ENCODE measurements around the gene MRPS6. TPM values are rescaled to one million over a fixed set of nuclear protein-coding genes. Genes with fewer than 3 reads are reported as not detected.
A peak's percentile ranks its signal among the peaks of the same experiment; 100 is the strongest.

The MRPS6 gene
- total RNA-seq, 2 experiments from 2014 or later: 102 to 117 TPM

- intact Hi-C loops (cut with DNase I, micrococcal nuclease): no loop called here
- ATAC-seq (no peak), DNase-seq (no peak)
- no peaks in the 10 kb centered on the region for H3K9me3 Mint-ChIP-seq (ENCODE audit: low read depth)
- no peak overlapping the region for H3K4me3 Mint-ChIP-seq
- H3K27ac Mint-ChIP-seq: no peak overlapping the region
- ChIA-PET CTCF (interaction anchor here (1.1 to 1.6 kb wide), 2 partner anchors 13 kb away, joined by 3 to 5 read pairs; no protein-coding TSS in a partner anchor), POLR2A (no interaction called here)
- peaks cover 49% of the 10 kb centered on the region for H3K4me1 Mint-ChIP-seq
- peaks cover 52% of the 10 kb centered on the region for H3K36me3 Mint-ChIP-seq (ENCODE audit: low read depth)
- no peaks in the 10 kb centered on the region for H3K27me3 Mint-ChIP-seq
Observed at GRCh38 chr21:34122047-34122446, 48.7 kb downstream of the MRPS6 start.

GRCh38 chr21:34123609-34124008, 50.2 kb downstream of the MRPS6 start:
- peaks cover 53% of the 10 kb centered on the region for H3K36me3 Mint-ChIP-seq (ENCODE audit: low read depth)
- CTCF ChIA-PET: interaction anchor here (1.2 to 2.2 kb wide), 4 partner anchors 9 to 199 kb away, joined by 4 to 7 read pairs (median 6); no protein-coding TSS in a partner anchor
- ATAC-seq: no peak
- H3K9me3 Mint-ChIP-seq (ENCODE audit: low read depth): no peaks in the 10 kb centered on the region
- no peaks in the 10 kb centered on the region for H3K27me3 Mint-ChIP-seq
- H3K27ac Mint-ChIP-seq: peak overlapping the region; percentile 17
- POLR2A ChIA-PET: no interaction called here
- intact Hi-C loops (cut with DNase I, micrococcal nuclease): no loop called here
- no peak for DNase-seq
- H3K4me1 Mint-ChIP-seq: peaks cover 63% of the 10 kb centered on the region
- H3K4me3 Mint-ChIP-seq: no peak overlapping the region

GRCh38 chr21:34126269-34126668, 52.9 kb downstream of the MRPS6 start:
- DNase-seq: peak; percentile 55
- peaks cover 54% of the 10 kb centered on the region for H3K36me3 Mint-ChIP-seq (ENCODE audit: low read depth)
- H3K9me3 Mint-ChIP-seq (ENCODE audit: low read depth): no peaks in the 10 kb centered on the region
- peak overlapping the region; percentile 59 for H3K27ac Mint-ChIP-seq
- H3K27me3 Mint-ChIP-seq: no peaks in the 10 kb centered on the region
- peaks cover 78% of the 10 kb centered on the region for H3K4me1 Mint-ChIP-seq
- CTCF ChIA-PET: interaction anchor here (1.0 kb wide), 2 partner anchors 15 to 101 kb away, joined by 3 to 4 read pairs; no protein-coding TSS in a partner anchor
- no peak overlapping the region for H3K4me3 Mint-ChIP-seq
- ATAC-seq: no peak
- POLR2A ChIA-PET: no interaction called here
- intact Hi-C loops (cut with DNase I, micrococcal nuclease): loop anchor here (5.0 kb wide), 2 partner anchors 179 to 204 kb away; no protein-coding TSS in a partner anchor

GRCh38 chr21:34126691-34127090, 53.3 kb downstream of the MRPS6 start:
- peaks cover 78% of the 10 kb centered on the region for H3K4me1 Mint-ChIP-seq
- ATAC-seq: no peak
- H3K9me3 Mint-ChIP-seq (ENCODE audit: low read depth): no peaks in the 10 kb centered on the region
- no peak overlapping the region for H3K4me3 Mint-ChIP-seq
- H3K27ac Mint-ChIP-seq: no peak overlapping the region
- H3K27me3 Mint-ChIP-seq: no peaks in the 10 kb centered on the region
- intact Hi-C loops (cut with DNase I, micrococcal nuclease): loop anchor here (5.0 kb wide), 2 partner anchors 179 to 204 kb away; no protein-coding TSS in a partner anchor
- ChIA-PET POLR2A (no interaction called here), CTCF (interaction anchor here (1.0 kb wide), 1 partner anchor 14 kb away, joined by 3 read pairs; no protein-coding TSS in a partner anchor)
- H3K36me3 Mint-ChIP-seq (ENCODE audit: low read depth): peaks cover 59% of the 10 kb centered on the region
- DNase-seq: no peak

- H3K4me1 Mint-ChIP-seq: peaks cover 89% of the 10 kb centered on the region
- peaks cover 67% of the 10 kb centered on the region for H3K36me3 Mint-ChIP-seq (ENCODE audit: low read depth)
- H3K4me3 Mint-ChIP-seq: no peak overlapping the region
- intact Hi-C loops (cut with DNase I, micrococcal nuclease): loop anchor here (2.0 to 5.0 kb wide), 6 partner anchors 53 to 221 kb away; no protein-coding TSS in a partner anchor
- POLR2A ChIA-PET: interaction anchor here (1.0 kb wide), 1 partner anchor 127 kb away, joined by 3 read pairs; no protein-coding TSS in a partner anchor
- no peak for ATAC-seq
- H3K27ac Mint-ChIP-seq: peak overlapping the region; percentile 77
- DNase-seq: no peak
- CTCF ChIA-PET: interaction anchor here (0.7 to 2.0 kb wide), 7 partner anchors 7 to 503 kb away, joined by 3 to 10 read pairs (median 3); no protein-coding TSS in a partner anchor
- no peaks in the 10 kb centered on the region for H3K9me3 Mint-ChIP-seq (ENCODE audit: low read depth)
- H3K27me3 Mint-ChIP-seq: no peaks in the 10 kb centered on the region
Observed at GRCh38 chr21:34128124-34128523, 54.7 kb downstream of the MRPS6 start.

GRCh38 chr21:34128674-34129038, 55.3 kb downstream of the MRPS6 start:
- Mint-ChIP-seq H3K27ac (peak overlapping the region; percentile 94), H3K36me3 (ENCODE audit: low read depth) (peaks cover 70% of the 10 kb centered on the region), H3K4me1 (peaks cover 89% of the 10 kb centered on the region), H3K27me3 (no peaks in the 10 kb centered on the region), H3K4me3 (peak overlapping the region; percentile 60), H3K9me3 (ENCODE audit: low read depth) (no peaks in the 10 kb centered on the region)
- ATAC-seq: no peak
- intact Hi-C loops (cut with DNase I, micrococcal nuclease): loop anchor here (1.0 to 5.0 kb wide), 7 partner anchors 51 to 220 kb away; no protein-coding TSS in a partner anchor
- DNase-seq: no peak
- POLR2A ChIA-PET: interaction anchor here (0.6 to 1.5 kb wide), 5 partner anchors 53 to 214 kb away, joined by 3 to 9 read pairs (median 3); no protein-coding TSS in a partner anchor
- CTCF ChIA-PET: interaction anchor here (0.6 to 2.0 kb wide), 17 partner anchors 8 to 503 kb away, joined by 3 to 10 read pairs (median 3); no protein-coding TSS in a partner anchor

GRCh38 chr21:34129039-34129891, 55.9 kb downstream of the MRPS6 start:
- peaks cover 67% of the 10 kb centered on the region for H3K36me3 Mint-ChIP-seq (ENCODE audit: low read depth)

GRCh38 chr21:34129901-34130715, 56.7 kb downstream of the MRPS6 start:
- CTCF ChIA-PET: interaction anchor here (0.9 to 2.0 kb wide), 13 partner anchors 36 to 220 kb away, joined by 3 to 10 read pairs (median 3); no protein-coding TSS in a partner anchor
- H3K9me3 Mint-ChIP-seq (ENCODE audit: low read depth): no peaks in the 10 kb centered on the region
- peak overlapping the region; percentile 94 for H3K27ac Mint-ChIP-seq
- DNase-seq (peak; percentile 45), ATAC-seq (peak; percentile 6)
- H3K36me3 Mint-ChIP-seq (ENCODE audit: low read depth): peaks cover 67% of the 10 kb centered on the region
- POLR2A ChIA-PET: interaction anchor here (1.0 to 1.5 kb wide), 4 partner anchors 54 to 192 kb away, joined by 3 to 9 read pairs (median 5); no protein-coding TSS in a partner anchor
- intact Hi-C loops (cut with DNase I, micrococcal nuclease): loop anchor here (1.0 to 5.0 kb wide), 8 partner anchors 53 to 219 kb away; no protein-coding TSS in a partner anchor
- H3K4me1 Mint-ChIP-seq: peaks cover 84% of the 10 kb centered on the region
- peak overlapping the region; percentile 60 for H3K4me3 Mint-ChIP-seq
- no peaks in the 10 kb centered on the region for H3K27me3 Mint-ChIP-seq

More at GRCh38 chr21:34129039-34129891, 55.9 kb downstream of the MRPS6 start:
- Mint-ChIP-seq H3K9me3 (ENCODE audit: low read depth) (no peaks in the 10 kb centered on the region), H3K27me3 (no peaks in the 10 kb centered on the region), H3K27ac (peak overlapping the region; percentile 94), H3K4me3 (peak overlapping the region; percentile 60), H3K4me1 (peaks cover 89% of the 10 kb centered on the region)
- ChIA-PET POLR2A (interaction anchor here (0.6 to 1.5 kb wide), 7 partner anchors 23 to 214 kb away, joined by 3 to 9 read pairs (median 3); no protein-coding TSS in a partner anchor), CTCF (interaction anchor here (0.6 to 2.0 kb wide), 22 partner anchors 9 to 502 kb away, joined by 3 to 10 read pairs (median 3); no protein-coding TSS in a partner anchor)
- ATAC-seq (peak; percentile 94), DNase-seq (peak; percentile 87)
- intact Hi-C loops (cut with DNase I, micrococcal nuclease): loop anchor here (1.0 to 5.0 kb wide), 7 partner anchors 52 to 220 kb away; no protein-coding TSS in a partner anchor

GRCh38 chr21:34130716-34130985, 57.3 kb downstream of the MRPS6 start:
- POLR2A ChIA-PET: interaction anchor here (0.5 to 1.2 kb wide), 2 partner anchors 45 to 193 kb away, joined by 3 to 4 read pairs; no protein-coding TSS in a partner anchor

GRCh38 chr21:34131586-34131985, 58.2 kb downstream of the MRPS6 start:
- Mint-ChIP-seq H3K9me3 (ENCODE audit: low read depth) (no peaks in the 10 kb centered on the region), H3K4me1 (peaks cover 74% of the 10 kb centered on the region), H3K36me3 (ENCODE audit: low read depth) (peaks cover 63% of the 10 kb centered on the region), H3K4me3 (no peak overlapping the region), H3K27ac (peak overlapping the region; percentile 94), H3K27me3 (no peaks in the 10 kb centered on the region)
- ChIA-PET POLR2A (interaction anchor here (0.6 to 1.2 kb wide), 2 partner anchors 184 to 194 kb away, joined by 4 to 10 read pairs; no protein-coding TSS in a partner anchor), CTCF (interaction anchor here (0.6 to 1.5 kb wide), 2 partner anchors 24 to 207 kb away, joined by 3 to 7 read pairs; no protein-coding TSS in a partner anchor)
- intact Hi-C loops (cut with DNase I, micrococcal nuclease): loop anchor here in 1 of 2 experiments (5.0 kb wide), 1 partner anchor 71 kb away; no protein-coding TSS in a partner anchor
- DNase-seq (no peak), ATAC-seq (no peak)

More at GRCh38 chr21:34130716-34130985, 57.3 kb downstream of the MRPS6 start:
- Mint-ChIP-seq H3K27me3 (no peaks in the 10 kb centered on the region), H3K27ac (peak overlapping the region; percentile 94), H3K9me3 (ENCODE audit: low read depth) (no peaks in the 10 kb centered on the region), H3K36me3 (ENCODE audit: low read depth) (peaks cover 65% of the 10 kb centered on the region), H3K4me1 (peaks cover 79% of the 10 kb centered on the region), H3K4me3 (peak overlapping the region; percentile 60)
- intact Hi-C loops (cut with DNase I, micrococcal nuclease): loop anchor here in 1 of 2 experiments (5.0 kb wide), 1 partner anchor 72 kb away; no protein-coding TSS in a partner anchor
- CTCF ChIA-PET: interaction anchor here (1.0 to 1.6 kb wide), 3 partner anchors 36 to 207 kb away, joined by 3 to 7 read pairs (median 3); no protein-coding TSS in a partner anchor
- DNase-seq (no peak), ATAC-seq (no peak)
